Stimulated activated CD8-positive, alpha-beta memory T cell treated with anti-CD3 and anti-CD28 coated beads, Interleukin-4, amount 100 ng/mL, for 4 hours (primary cell): ENCODE data around the gene PNKP.

Experiments used
- DNase-seq, 2 donors: peaks; one replicate each; pipeline ENCODE4 v3.0.0-alpha.2; 2020; ENCODE audit warnings: low read depth in 2 of 2, low spot score in 1 of 2

The PNKP gene

DNA sequence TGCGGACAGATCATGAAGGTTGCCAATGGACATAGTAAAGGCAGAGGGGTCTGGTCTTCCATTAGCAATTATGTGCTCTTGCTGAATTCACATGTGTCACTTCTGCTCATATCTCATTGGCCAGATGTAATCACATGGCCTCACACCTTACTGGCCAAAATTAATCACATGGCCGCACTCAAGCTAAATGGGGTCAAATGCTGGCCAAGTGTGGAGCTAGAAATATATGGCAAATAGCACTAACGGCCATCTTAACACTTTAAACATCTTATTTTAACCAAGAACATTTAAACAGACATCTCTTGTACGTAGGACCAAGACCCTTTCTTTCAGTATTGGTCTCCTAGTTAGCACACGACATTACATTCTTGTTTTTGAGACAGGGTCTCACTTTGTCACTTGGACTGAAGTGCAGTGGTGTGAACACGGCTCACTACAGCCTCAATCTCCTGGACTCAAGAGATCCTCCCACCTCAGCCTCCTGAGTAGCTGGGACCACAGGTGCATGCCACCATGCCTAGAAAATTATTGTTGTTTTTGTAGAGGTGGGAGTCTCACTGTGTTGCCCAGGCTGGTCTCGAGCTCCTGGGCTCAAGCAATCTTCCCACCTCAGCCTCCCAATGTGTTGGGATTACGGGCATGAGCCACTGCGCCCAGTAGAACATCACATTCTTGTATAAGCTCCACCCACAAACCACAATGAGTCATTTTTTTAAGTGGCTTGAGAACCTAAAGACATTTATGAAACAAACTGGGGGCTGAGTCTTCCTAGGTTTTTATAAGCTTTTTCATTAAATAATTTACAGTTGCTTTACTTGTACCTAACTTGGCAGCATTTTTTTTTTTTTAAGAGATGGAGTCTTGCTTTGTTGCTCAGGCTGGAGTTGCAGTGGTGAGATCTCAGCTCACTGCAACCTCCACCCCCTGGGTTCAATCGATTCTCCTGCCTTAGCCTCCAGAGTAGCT is 19.4 kb downstream of the PNKP start:
- DNase-seq, result no peak

DNA sequence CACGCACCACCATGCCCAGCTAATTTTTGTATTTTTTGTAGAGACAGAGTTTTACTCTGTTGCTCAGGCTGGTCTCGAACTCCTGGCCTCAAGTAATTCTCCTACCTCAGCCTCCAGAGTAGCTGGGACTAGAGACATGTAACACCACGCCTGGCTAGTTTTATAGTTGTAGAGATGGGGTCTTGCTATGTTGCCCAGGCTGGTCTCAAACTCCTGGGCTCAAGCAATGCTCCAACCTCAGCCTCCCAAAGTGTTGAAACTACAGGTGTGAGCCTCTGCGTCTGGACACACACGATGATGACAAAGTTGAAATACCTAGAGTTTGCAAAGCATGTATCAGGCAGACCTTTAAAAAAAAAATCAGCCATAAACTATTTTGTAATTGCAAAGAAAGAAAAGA is 21.0 kb downstream of the PNKP start:
- no peak for DNase-seq

DNA sequence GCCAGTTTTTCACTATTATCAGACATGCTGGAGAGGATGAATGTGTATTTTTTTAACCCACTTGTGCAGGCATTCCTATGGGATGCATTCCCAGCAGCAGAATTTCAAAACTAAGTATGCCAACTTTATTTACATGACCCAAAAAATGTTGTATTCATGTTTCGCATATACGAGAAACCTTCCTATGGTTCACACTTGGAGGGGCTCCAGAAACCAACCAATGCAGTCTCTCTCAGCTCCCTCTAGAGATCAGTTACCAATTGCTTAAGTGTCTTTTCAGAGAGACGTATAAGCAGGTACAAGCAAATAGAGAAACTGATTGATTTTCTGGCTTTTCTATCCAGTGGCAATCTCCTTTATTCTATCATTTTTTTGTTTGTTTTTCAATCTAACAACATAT is 22.0 kb downstream of the PNKP start:
- DNase-seq, result no peak

DNA sequence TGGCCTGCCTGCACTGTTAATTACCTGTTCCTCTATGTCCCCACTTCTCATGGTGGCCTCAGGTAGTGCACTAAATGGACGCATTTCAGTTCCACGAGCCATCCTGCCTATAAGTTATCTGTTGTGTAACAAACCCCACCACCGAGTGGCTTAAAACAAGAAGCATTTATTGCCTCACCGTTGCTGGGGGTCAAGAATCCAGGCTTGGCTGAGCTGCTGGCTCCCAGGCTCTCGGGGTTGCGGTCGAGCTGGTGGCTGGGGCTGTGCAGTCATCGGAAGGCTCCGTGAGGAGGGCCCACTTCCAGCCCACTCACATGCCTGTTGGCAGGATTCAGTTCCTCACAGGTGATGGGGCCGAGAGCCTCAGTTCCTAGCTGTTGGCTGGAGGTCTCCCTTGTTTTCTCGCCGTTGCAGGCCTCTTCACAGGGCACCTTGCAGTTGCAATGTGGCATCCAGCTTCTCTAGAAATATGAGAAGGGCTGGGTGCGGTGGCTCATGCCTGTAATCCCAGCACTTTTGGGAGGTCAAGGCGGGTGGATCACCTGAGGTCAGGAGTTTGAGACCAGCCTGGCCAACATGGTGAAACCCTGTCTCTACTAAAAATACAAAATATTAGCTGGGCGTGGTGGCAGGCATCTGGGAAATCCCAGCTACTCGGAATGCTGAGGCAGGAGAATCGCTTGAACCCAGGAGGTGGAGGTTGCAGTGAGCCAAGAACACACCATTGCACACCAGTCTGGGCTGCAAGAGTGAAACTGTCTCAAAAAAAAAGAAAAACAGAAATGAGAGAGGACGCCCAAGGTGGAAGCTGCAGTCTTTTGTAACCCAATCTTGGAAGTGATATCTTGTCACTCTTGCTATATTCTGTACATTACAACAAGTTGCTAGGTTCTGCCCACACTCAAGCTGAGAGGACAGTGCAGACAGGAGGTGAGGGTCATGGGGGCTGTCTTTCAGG is 23.0 kb downstream of the PNKP start:
- DNase-seq, result no peak

DNA sequence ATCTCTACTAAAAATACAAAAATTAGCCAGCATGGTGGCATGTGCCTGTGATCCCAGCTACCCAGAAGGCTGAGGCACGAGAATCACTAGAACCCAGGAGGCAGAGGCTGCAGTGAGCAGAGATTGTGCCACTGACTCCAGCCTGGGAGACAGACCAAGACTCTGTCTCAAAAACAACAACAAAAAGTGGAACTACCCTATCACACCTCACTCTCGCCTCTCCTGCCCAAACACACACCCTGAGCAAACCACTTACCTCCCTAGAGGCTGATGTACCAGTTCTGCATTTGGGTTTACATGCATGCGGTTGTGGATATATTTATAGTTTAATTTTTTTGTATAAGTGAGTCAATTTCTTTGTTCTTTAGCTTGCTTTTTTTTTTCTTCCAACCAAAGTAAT is 24.1 kb downstream of the PNKP start:
- no peak for DNase-seq

DNA sequence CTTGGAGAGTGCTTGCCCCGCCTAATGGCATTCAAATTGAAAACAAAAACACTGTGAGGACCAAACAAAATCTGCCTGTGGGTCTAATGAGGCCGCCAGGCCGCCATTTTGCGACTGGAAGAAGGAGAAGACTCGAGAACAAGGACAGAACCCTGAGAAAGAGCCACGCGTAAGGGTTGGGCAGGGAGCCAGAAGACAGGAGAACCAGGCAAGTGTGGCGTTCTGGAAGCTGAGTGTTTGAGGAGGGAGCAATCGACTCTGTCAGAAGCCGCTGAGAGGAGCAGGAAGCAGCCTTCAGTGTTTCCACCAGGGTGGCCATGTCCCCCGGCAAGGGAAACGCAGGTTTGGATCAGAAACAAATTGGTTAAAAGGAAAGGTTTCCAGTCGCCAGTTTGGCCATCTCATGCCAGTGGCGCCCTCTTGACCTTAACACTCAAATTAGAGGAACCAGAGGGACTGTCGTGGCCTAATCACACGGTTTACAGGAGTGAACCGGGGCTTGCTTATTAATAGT is 26.6 kb downstream of the PNKP start:
- no peak for DNase-seq

DNA sequence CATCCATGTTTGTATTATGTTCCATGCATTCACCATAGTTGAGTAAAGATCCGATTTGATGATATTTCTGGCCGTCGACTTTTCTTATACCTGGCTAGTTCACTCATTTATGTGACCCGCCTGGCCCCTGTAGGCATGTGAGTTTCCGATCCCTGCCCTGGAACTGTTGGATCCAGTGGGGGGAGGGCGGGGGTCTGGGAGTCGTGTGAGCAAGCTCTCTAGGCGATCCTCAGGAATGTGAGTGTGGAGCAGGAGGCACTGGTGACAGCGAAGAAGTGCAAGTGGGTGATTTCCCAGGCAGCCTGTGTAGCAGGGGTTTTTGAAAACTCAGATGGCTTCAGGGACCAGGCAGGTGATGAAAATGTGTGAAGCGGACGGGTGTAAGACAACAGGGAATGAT is 27.1 kb downstream of the PNKP start:
- no peak for DNase-seq

DNA sequence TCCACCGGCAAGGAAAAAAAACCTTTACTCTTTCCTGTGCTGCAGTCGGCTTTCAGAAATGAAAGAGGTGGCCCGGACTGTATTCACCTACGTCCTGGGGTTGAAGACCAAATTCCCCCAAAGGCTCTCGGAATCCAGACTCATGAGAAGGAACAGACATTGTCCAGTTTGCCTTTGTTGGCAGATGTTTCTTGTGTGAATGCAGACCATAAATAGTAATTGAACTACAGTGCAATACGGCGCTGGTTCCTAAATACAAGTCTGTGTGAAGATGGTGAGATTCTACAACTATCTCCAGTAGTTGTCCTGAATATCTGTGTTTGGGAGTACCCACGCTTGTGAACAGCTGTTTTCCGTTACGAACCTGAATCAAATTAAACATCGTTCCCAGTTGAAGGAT is 27.7 kb downstream of the PNKP start:
- no peak for DNase-seq

DNA sequence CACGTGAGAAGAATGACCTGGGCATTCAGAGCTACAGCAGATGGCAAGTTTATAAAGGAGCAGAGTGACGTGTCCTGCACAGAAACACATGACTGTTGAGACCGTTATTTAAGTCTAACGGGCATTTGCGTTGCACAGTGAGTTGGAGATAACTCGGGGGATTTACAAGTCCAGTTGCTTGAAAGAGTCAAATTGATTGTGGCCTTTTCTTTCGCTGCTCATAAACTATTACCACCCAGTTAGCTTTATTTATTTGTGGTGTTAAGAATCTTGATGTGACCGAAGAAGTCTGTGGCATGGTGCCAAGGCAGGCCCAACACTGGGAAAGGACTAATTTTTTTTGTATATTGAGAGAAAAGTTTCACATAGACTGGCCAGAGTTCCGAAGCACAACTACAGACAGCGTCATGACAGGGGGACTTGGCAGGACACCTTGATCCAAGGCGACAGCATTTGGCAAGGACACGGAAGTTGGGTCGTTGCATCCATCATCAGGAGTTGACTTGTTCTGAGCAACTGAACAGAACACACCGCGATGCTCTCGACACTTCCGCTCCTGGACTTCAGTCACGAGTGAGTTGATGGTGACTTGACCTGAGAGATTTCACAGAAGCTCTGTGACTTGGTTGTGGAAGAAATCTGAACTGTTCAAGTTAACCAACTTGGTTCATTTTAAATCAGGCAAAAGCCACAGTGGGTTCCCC is 28.3 kb downstream of the PNKP start:
- no peak for DNase-seq

DNA sequence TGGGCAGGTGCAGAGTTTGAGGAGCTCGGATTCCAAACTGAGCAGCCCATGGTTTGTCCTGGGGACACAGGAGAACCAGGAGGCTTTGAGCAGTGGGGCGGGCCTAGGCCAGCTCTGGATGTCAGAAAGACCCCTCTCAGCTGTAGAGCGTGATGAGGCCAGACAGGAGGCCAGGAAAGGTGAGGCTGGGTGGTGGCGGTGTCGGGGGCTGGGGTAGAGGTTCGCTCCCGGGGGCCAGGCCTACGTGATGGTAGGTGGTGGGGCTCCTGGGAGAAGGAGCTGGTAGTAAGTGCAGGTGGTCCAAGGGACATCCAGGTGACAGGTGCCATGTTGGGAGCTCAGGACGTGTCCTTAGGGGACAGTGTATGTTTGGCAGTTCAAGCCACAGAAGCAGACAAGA is 30.0 kb downstream of the PNKP start:
- no peak for DNase-seq

DNA sequence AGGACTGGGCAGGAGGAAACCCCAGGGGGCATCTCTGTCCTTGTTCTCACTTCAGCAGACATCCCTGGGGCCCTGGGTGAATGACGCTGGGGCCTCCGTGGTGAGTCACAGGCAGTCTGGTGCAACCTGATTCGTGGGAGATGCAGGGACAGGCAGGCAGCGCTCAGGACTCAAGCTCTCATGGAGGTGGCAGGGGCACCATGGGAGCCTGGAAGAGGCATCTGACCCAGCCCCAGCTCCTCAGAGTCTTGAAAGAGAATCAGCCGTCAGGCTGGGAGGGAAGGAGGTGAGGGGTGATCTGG is 30.4 kb downstream of the PNKP start:
- no peak for DNase-seq

DNA sequence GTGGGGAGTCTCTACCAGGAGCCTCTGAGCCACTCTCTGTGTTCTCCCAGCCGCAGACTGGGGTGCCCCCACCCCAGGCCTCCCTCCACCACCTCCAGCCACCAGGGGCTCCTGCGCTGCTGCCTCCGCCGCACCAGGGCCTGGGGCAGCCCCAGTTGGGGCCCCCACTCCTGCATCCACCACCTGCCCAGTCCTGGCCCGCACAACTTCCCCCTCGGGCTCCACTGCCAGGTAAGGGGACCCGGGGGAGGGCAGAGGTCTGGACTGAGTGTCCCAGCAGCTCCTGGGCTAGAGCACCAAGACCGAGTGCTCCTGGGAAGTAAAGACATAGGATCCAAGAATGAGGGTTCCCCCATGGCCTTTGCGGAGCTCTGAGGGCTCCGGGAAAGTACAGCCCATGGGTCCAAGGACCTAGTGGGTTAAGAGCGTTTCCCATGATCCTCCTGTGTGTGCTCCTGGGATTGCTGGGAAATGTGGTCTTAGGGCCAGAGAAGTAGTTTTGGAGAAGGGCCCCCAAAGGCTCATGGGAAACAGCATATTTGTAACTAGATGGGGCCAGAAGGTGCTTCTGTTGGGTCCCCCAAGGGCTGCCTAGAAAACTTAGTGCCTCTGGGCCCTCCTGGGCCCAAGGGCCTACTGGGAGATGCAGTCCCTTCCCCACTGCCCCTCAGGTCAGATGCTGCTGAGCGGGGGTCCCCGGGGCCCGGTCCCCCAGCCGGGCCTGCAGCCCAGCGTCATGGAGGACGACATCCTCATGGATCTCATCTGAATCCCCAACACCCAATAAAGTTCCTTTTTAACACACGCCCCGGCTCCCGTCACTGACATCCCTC is 31.0 kb downstream of the PNKP start:
- DNase-seq, result no peak

DNA sequence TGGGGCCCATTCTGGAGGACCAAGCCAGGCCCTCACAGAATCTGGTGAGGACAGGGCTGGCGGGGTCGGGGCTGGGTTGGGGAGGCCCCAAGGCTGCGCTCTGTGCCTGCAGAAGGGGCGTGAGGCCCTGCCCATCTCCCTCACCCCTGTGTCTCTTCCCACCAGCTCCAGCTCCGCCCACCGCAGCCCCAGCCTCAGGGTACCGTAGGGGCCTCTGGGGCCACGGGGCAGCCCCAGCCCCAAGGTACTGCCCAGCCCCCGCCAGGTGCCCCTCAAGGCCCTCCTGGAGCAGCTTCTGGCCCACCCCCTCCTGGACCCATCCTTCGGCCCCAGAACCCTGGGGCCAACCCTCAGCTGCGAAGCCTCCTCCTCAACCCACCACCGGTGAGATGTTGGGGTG is 31.8 kb downstream of the PNKP start:
- no peak for DNase-seq

DNA sequence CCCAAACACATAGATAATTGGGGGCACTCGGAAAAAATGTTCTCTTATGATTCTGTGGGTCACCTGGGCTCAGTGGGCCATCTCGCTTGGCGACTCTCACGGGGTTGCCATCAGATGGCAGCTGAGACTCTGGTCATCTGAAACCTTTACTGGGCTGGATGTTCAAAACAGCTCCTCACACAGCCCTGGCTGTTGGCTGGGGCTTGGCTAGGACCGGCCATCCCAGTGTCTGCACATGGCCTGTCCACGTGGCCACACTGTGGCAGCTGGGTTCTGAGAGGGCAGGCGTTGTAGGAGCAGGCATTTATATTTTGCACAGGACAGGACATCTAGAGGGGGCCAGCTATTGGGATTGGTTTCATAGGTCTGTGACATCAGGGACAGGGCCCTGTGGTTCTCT is 33.8 kb downstream of the PNKP start:
- no peak for DNase-seq

DNA sequence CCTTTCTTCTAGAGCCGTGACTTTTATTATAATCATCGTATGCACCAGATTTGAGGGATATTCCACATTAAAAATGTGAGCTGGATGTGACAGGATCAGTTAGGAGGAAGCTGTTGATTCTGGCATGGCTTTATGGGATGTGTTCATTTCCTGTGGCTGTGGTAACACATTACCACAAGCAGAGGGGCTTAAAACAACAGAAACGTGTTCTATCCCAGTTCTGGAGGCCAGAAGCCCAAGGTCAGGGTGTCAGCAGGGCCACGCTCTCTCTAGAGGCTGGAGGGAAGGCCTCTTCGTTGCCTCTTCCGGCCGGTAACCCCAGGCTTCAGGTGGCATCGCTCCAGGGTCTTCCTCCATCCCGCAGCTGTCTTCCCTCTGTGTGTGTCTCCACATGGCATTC is 34.8 kb downstream of the PNKP start:
- no peak for DNase-seq

DNA sequence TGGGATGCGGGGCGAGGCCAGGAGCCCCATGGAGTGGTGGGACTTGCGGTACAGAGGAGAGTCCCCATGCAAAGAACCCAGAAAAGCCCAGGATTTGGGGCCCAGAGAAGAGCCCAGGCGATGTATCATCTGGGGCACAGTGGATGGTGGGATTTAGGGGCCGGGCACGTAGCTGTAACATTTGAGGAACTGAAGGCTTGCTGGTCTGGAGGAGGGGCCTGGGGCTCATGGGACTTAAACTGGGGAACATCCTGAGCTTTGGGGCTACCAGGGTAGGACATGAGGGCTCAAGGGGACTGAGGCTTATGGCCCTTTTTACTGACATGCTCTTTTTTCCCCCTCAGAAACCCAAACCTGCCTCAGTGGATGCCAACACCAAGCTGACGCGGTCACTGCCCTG is 35.8 kb downstream of the PNKP start:
- no peak for DNase-seq

DNA sequence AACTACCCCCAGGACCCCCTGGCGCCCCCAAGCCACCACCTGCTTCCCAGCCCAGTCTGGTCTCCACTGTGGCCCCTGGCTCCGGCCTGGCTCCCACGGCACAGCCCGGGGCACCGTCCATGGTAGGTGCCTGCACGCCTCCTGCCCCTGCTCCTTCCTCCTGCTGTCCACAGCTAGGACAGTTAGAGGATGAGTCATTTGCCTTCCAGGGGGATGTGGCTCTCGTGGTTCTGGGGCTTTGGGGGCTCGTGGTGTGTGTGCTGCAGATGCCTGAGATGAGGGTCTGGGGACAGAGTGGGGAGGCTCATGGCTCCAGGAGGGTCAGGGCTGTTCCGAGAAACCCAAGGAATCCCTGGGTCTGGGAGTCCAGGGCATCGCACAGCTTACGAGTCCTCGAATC is 36.6 kb downstream of the PNKP start:
- DNase-seq, result no peak

DNA sequence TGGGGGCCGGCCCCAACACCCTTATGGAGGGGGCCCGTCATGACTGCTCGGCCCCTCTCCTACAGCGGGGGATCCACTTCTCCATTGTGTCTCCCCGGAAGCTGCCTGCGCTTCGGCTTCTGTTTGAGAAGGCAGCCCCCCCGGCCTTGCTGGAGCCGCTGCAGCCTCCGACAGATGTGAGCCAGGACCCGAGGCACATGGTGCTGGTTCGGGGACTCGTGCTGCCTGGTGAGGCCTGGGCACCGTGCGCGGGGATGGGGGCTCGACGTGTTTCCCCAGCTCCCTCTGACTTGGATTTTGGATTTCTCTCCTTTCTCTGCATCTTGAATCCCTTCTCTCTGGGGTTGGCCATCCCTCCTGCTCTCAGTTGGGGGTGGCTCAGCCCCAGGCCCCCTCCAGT is 37.7 kb downstream of the PNKP start:
- no peak for DNase-seq

DNA sequence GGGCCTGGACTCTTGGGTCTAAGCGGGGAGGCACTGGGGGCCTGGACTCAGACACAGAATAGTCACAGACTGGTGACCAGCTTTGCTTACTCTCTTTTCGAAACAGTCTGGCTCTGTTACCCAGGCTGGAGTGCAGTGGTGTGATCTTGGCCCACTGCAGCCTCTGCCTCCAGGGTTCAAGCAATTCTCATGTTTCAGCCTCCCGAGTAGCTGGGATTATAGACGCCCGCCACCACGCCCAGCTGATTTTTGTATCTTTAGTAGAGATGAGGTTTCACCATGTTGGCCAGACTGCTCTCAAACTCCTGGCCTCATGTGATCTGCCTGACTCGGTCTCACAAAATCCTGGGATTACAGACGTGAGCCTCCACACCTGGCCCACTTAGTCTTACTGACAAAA is 38.2 kb downstream of the PNKP start:
- DNase-seq, result no peak

DNA sequence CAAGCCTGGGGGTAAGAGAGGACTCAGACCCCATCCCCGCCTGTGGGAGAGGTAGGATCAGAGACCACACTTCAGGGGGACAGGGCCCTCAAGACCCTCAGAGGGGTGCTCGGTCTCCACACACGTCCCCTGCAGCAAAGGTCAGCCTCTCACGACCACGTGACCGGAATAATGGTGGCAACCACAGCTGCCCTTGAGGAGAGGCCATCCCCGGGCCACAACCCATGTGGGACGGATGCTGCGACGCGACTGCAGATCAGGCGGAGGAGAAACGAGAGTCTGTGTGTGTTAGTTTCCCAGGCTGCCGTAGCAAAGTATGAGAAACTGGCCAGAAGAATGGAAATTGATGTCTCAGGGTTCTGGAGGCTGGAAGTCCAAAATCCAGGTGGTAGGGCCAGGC is 40.3 kb downstream of the PNKP start:
- no peak for DNase-seq

DNA sequence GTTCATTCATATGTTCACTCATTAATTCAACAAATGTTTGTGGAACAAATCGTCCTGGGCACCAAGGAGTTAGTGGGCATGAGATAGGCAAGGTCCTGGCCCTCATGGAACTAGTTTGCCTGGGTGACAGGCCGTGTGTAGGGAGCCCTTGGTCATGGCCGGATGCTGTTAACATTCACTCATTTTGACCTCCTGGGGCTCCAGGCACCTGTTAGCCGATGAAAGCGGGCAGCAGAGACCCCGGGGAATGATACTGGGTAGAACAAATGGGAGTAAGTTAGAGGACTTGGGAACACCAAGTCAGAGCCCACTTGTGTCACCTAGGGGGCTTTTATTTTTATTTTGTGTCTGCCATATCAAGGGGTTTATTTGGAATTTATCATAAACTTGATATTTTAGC is 42.7 kb downstream of the PNKP start:
- no peak for DNase-seq
